A549 (cell line): ENCODE data around the gene ZBTB16.

Source experiments
- CEBPB ChIP-seq, 2 experiments: fragments of >200 bp in 1 of 2; sonication (Bioruptor Twin) in 1 of 2; formaldehyde crosslinking in 1 of 2; IDR thresholded peaks; 2 replicates each; pipeline ENCODE4 v1.6.1; 2012 to 2016
- CHD2 ChIP-seq: fragments of 150-350 bp; IDR thresholded peaks from 2 replicates; pipeline ENCODE4 v1.6.1; 2014; ENCODE audit warnings: low read length; ENCODE audit not compliant: partially characterized antibody
- CTCF ChIP-seq: fragments of >200 bp; sonication (Bioruptor Twin); formaldehyde crosslinking; IDR thresholded peaks from 3 replicates; pipeline ENCODE4 v1.5.1; 2016
- ESRRA ChIP-seq: fragments of 150-350 bp; IDR thresholded peaks from 2 replicates; pipeline ENCODE4 v1.6.1; 2014; ENCODE audit warnings: mild to moderate bottlenecking, low read length, borderline replicate concordance
- MAX ChIP-seq: IDR thresholded peaks from 2 replicates; pipeline ENCODE4 v1.6.1; 2012
- PHF8 ChIP-seq: fragments of 200-600 bp; sonication (generic); IDR thresholded peaks from 2 replicates; pipeline ENCODE4 v1.6.1; 2016; ENCODE audit warnings: low read depth, mild to moderate bottlenecking, antibody characterized with exemption, moderate library complexity, borderline replicate concordance
- POLR2A ChIP-seq: IDR thresholded peaks from 2 replicates; pipeline ENCODE4 v1.6.1; 2012; ENCODE audit warnings: mild to moderate bottlenecking, low read length
- REST ChIP-seq: fragments of 200-600 bp; sonication (generic); IDR thresholded peaks from 2 replicates; pipeline ENCODE4 v1.6.1; 2016; ENCODE audit warnings: antibody characterized with exemption, mild to moderate bottlenecking, moderate library complexity
- RNF2 ChIP-seq: fragments of 200-600 bp; sonication (generic); IDR thresholded peaks from 2 replicates; pipeline ENCODE4 v1.6.1; 2016; ENCODE audit warnings: low read depth, mild to moderate bottlenecking, antibody characterized with exemption, moderate library complexity, borderline replicate concordance
- SREBF2 ChIP-seq: fragments of 450-650 bp; IDR thresholded peaks from 2 replicates; pipeline ENCODE4 v1.6.1; 2014; ENCODE audit warnings: mild to moderate bottlenecking, moderate library complexity
- USF2 ChIP-seq: fragments of 450-650 bp; IDR thresholded peaks from 2 replicates; pipeline ENCODE4 v1.6.1; 2014; ENCODE audit warnings: antibody characterized with exemption
- ZFP36 ChIP-seq: fragments of 450-650 bp; IDR thresholded peaks from 2 replicates; pipeline ENCODE4 v1.6.1; 2014; ENCODE audit warnings: borderline replicate concordance; ENCODE audit not compliant: partially characterized antibody

- TF ChIP-seq CHD2 (no peak), REST (no peak), CTCF (no peak), POLR2A (no peak), RNF2 (no peak), MAX (no peak), ZFP36 (no peak), ESRRA (no peak), CEBPB (IDR thresholded peaks at IDR 0.05) (no peak), SREBF2 (no peak), PHF8 (no peak), USF2 (no peak)
These were observed 170.7 kb downstream of the ZBTB16 start for GRCh38 chr11:114230031-114230704.
